ENCODE measurements around the gene SLC39A10. TPM values are rescaled to one million over a fixed set of nuclear protein-coding genes. Genes with fewer than 3 reads are reported as not detected.
A peak's percentile ranks its signal among the peaks of the same experiment; 100 is the strongest.
"Not testable (repeated sequence)": the region's sequence is repeated elsewhere in the genome, so short reads cannot be mapped to it uniquely, and the experiment has no call there.

The SLC39A10 gene
- total and polyA plus RNA-seq, 2 experiments from 2014 or later = 48.0 to 82.6 TPM

GRCh38 chr2:195646424-195646823, 10.6 kb upstream of the SLC39A10 start:
- no peaks in the 10 kb centered on the region for H3K4me1 ChIP-seq (ENCODE audit: insufficient read depth)
- 62 to 64% methylated on average over 9 of the region's 9 CpGs for WGBS, 2 experiments (ENCODE audit: low coverage in 1 of 2, low lambda C conversion rate in 2 of 2, missing lambda C conversion rate in 2 of 2)
- TF ChIP-seq EZH2 (IDR thresholded peaks at IDR 0.05; ENCODE audit: insufficient read depth, poor library complexity, severe bottlenecking) = no peak
- TF ChIP-seq EZH2phosphoT487 (IDR thresholded peaks at IDR 0.05; ENCODE audit: insufficient read depth, low read depth) = no peak
- H3K27ac ChIP-seq = no peak overlapping the region
- H3F3A ChIP-seq (ENCODE audit: insufficient read depth) = no peaks in the 10 kb centered on the region
- H3K9ac ChIP-seq = no peak overlapping the region
- no peak for DNase-seq
- no peak overlapping the region for H3K4me3 ChIP-seq
- in situ Hi-C loops (cut with MboI) = no loop called here
- H3K4me2 ChIP-seq (ENCODE audit: unreplicated experiment) = no peak overlapping the region
- no peak overlapping the region for H2AFZ ChIP-seq
- H3K36me3 ChIP-seq (ENCODE audit: low read depth) = no peaks in the 10 kb centered on the region
- H3K79me2 ChIP-seq (ENCODE audit: insufficient read depth) = no peaks in the 10 kb centered on the region
- H4K20me1 ChIP-seq (ENCODE audit: insufficient read depth) = no peaks in the 10 kb centered on the region
- no peaks in the 10 kb centered on the region for H3K9me2 ChIP-seq (ENCODE audit: insufficient read depth)
- H3K27me3 ChIP-seq (replicated peaks; ENCODE audit: insufficient read depth) = no peaks in the 10 kb centered on the region
- H3K9me3 ChIP-seq (ENCODE audit: low read depth) = no peaks in the 10 kb centered on the region

- in situ Hi-C loops (cut with MboI) = no loop called here
- Histone ChIP-seq H3K4me3 (no peak overlapping the region), H3K9me2 (ENCODE audit: insufficient read depth) (no peaks in the 10 kb centered on the region), H3K79me2 (ENCODE audit: insufficient read depth) (no peaks in the 10 kb centered on the region), H3K9me3 (ENCODE audit: low read depth) (no peaks in the 10 kb centered on the region), H4K20me1 (ENCODE audit: insufficient read depth) (no peaks in the 10 kb centered on the region), H2AFZ (no peak overlapping the region), H3K27ac (no peak overlapping the region), H3K4me1 (ENCODE audit: insufficient read depth) (no peaks in the 10 kb centered on the region), H3K4me2 (ENCODE audit: unreplicated experiment) (no peak overlapping the region), H3F3A (ENCODE audit: insufficient read depth) (no peaks in the 10 kb centered on the region), H3K36me3 (ENCODE audit: low read depth) (no peaks in the 10 kb centered on the region), H3K27me3 (replicated peaks; ENCODE audit: insufficient read depth) (no peaks in the 10 kb centered on the region), H3K9ac (no peak overlapping the region)
- WGBS, 2 experiments (ENCODE audit: low coverage in 1 of 2, low lambda C conversion rate in 2 of 2, missing lambda C conversion rate in 2 of 2) = 80 to 83% methylated on average over 3 of the region's 3 CpGs
- DNase-seq = no peak
- TF ChIP-seq EZH2phosphoT487 (IDR thresholded peaks at IDR 0.05; ENCODE audit: insufficient read depth, low read depth) (no peak), EZH2 (IDR thresholded peaks at IDR 0.05; ENCODE audit: insufficient read depth, poor library complexity, severe bottlenecking) (no peak)
These were observed 9.7 kb upstream of the SLC39A10 start for GRCh38 chr2:195647302-195647701.

- not testable (repeated sequence) for H4K20me1 ChIP-seq (ENCODE audit: insufficient read depth)
These were observed 8.7 kb upstream of the SLC39A10 start for GRCh38 chr2:195648370-195648769.

DNA sequence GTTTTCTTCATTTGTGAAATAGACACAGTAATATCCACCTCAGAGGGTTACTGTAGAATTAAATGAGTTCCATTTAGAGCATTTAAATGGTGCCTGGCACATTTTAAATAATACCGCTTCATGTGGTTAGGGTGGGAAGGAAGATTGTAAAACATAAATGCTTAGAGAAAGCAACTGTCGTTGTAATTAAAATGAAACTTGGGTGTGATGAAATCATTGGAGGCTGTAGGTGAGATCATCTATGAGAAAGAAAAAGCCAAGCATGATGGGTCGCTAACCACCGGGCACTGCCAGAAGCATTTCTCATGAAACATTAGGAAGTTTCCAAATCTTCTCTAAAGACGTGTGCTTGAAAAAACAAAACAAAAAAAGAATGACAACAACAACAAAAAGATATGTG, 8.2 kb upstream of the SLC39A10 start:
- Histone ChIP-seq H3K9me2 (ENCODE audit: insufficient read depth) (no peaks in the 10 kb centered on the region), H3K9me3 (ENCODE audit: low read depth) (no peaks in the 10 kb centered on the region), H3F3A (ENCODE audit: insufficient read depth) (no peaks in the 10 kb centered on the region), H4K20me1 (ENCODE audit: insufficient read depth) (no peaks in the 10 kb centered on the region), H3K27me3 (replicated peaks; ENCODE audit: insufficient read depth) (no peaks in the 10 kb centered on the region), H3K79me2 (ENCODE audit: insufficient read depth) (no peaks in the 10 kb centered on the region), H3K4me3 (no peak overlapping the region), H3K27ac (no peak overlapping the region), H3K36me3 (ENCODE audit: low read depth) (no peaks in the 10 kb centered on the region), H3K9ac (no peak overlapping the region), H2AFZ (no peak overlapping the region), H3K4me2 (ENCODE audit: unreplicated experiment) (no peak overlapping the region), H3K4me1 (ENCODE audit: insufficient read depth) (0 out of 2 replicates have a peak, but pooled peaks cover 5% of the 10 kb centered on the region)
- WGBS, 2 experiments (ENCODE audit: low coverage in 1 of 2, low lambda C conversion rate in 2 of 2, missing lambda C conversion rate in 2 of 2) = 74 to 77% methylated on average over 5 of the region's 5 CpGs
- in situ Hi-C loops (cut with MboI) = no loop called here
- TF ChIP-seq EZH2 (IDR thresholded peaks at IDR 0.05; ENCODE audit: insufficient read depth, poor library complexity, severe bottlenecking) (no peak), EZH2phosphoT487 (IDR thresholded peaks at IDR 0.05; ENCODE audit: insufficient read depth, low read depth) (no peak)
- peak; percentile 28 for DNase-seq

More at GRCh38 chr2:195648370-195648769, 8.7 kb upstream of the SLC39A10 start:
- H3K4me1 ChIP-seq (ENCODE audit: insufficient read depth); H3K9ac ChIP-seq; H3K9me2 ChIP-seq (ENCODE audit: insufficient read depth); H3K36me3 ChIP-seq (ENCODE audit: low read depth); H3K27ac ChIP-seq; H3F3A ChIP-seq (ENCODE audit: insufficient read depth); H3K79me2 ChIP-seq (ENCODE audit: insufficient read depth); H3K4me2 ChIP-seq (ENCODE audit: unreplicated experiment); H3K9me3 ChIP-seq (ENCODE audit: low read depth); H3K27me3 ChIP-seq (replicated peaks; ENCODE audit: insufficient read depth); H2AFZ ChIP-seq; H3K4me3 ChIP-seq; in situ Hi-C loops (cut with MboI); DNase-seq: not testable (repeated sequence)
- 88 to 93% methylated on average over 2 of the region's 2 CpGs for WGBS, 2 experiments (ENCODE audit: low coverage in 1 of 2, low lambda C conversion rate in 2 of 2, missing lambda C conversion rate in 2 of 2)

- 81 to 82% methylated on average over 6 of the region's 6 CpGs for WGBS, 2 experiments (ENCODE audit: low coverage in 1 of 2, low lambda C conversion rate in 2 of 2, missing lambda C conversion rate in 2 of 2)
- Histone ChIP-seq H3K27me3 (replicated peaks; ENCODE audit: insufficient read depth) (no peaks in the 10 kb centered on the region), H3K9me3 (ENCODE audit: low read depth) (no peaks in the 10 kb centered on the region), H3K36me3 (ENCODE audit: low read depth) (no peaks in the 10 kb centered on the region), H4K20me1 (ENCODE audit: insufficient read depth) (no peaks in the 10 kb centered on the region), H3K27ac (no peak overlapping the region), H3K4me3 (no peak overlapping the region), H3K9me2 (ENCODE audit: insufficient read depth) (no peaks in the 10 kb centered on the region), H3K79me2 (ENCODE audit: insufficient read depth) (no peaks in the 10 kb centered on the region), H2AFZ (no peak overlapping the region), H3F3A (ENCODE audit: insufficient read depth) (peaks cover 6% of the 10 kb centered on the region; the same call in 1 of the 2 replicates), H3K9ac (no peak overlapping the region), H3K4me2 (ENCODE audit: unreplicated experiment) (no peak overlapping the region), H3K4me1 (ENCODE audit: insufficient read depth) (0 out of 2 replicates have a peak, but pooled peaks cover 5% of the 10 kb centered on the region)
- in situ Hi-C loops (cut with MboI) = loop anchor here (25.0 kb wide), 2 partner anchors 337 to 413 kb away; partner anchors contain the start of gene DNAH7
- TF ChIP-seq EZH2 (IDR thresholded peaks at IDR 0.05; ENCODE audit: insufficient read depth, poor library complexity, severe bottlenecking) = no peak
- TF ChIP-seq EZH2phosphoT487 (IDR thresholded peaks at IDR 0.05; ENCODE audit: insufficient read depth, low read depth) = no peak
- no peak for DNase-seq
These were observed 7.3 kb upstream of the SLC39A10 start for GRCh38 chr2:195649629-195650190.

Data from GM23248 (cell line).